Activated naive CD8-positive, alpha-beta T cell treated with anti-CD3 and anti-CD28 coated beads, Interleukin-2, amount 50 U/mL, for 16 hours (primary cell): ENCODE measurements around the gene LPIN1.
"Not testable (repeated sequence)": the region's sequence is repeated elsewhere in the genome, so short reads cannot be mapped to it uniquely, and the experiment has no call there.

Experiments used
- DNase-seq: peaks from one replicate; pipeline ENCODE4 v3.0.0-alpha.2; 2020; ENCODE audit warnings: low read depth, low spot score

LPIN1 gene

DNA sequence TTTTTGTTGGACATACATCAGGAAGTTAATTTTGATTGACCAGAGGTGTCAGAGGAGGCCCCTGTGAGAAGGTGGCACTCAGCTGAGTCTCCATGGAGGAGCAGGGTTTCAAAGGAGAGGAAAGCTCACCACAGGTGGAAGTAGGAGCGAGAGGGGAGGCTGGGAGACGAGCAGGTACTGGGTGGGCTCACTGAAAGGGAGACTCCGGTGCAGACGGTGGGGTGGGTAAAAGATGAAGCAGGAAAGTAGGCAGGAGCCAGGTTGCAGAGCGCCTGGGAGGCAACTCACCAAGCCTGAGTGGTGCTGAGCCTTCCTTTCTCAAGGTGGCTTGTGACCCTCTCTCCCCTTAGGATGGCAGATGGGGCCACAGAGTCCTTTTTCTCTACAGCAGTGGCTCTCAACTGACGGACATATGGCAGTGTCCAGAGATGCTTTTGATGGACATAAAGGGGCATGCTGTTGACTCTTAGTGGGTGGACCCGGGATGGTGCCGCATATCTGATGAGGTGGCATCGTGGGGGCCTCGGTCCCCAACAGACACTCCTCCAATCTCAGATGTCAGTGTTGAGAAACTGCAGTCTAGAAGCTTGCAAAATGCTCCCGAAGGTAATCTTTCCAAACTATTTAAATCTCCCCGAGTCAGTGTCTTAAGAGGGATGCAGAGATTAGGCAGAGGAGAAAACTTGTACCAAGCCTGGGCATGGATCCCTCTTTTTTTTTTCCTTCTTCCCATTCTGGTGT, 64.0 kb downstream of the LPIN1 start:
- DNase-seq, result no peak

DNA sequence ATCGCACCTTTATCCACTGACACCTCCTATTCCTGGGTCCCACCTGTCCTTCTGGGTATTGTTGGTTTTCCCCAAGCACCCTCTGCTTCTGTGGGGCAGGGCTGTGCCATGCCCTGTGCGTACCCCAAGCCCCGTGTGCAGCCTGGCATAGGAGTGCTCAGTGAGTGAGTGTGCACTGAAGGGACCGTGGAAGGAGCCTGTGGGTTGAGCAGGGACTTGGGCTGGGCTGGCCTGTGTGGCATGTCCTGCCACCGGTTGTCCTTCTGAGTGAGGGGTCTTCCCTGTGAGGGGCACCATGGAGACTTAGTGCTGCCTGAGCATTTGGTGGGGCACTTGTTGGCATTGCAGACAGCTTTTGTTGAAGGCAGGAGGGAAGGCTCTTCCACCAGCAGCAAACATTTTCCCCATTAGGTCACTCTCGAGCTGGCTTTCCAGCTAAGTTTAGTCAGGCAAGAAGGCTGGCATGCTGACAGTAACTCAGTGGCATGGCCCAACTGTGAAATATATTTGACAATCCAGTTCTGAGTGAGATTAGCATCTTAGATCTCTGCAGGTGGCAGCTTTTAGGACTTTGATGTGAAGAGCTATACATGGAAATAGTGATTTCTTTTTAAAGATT, 64.7 kb downstream of the LPIN1 start:
- DNase-seq, result no peak

DNA sequence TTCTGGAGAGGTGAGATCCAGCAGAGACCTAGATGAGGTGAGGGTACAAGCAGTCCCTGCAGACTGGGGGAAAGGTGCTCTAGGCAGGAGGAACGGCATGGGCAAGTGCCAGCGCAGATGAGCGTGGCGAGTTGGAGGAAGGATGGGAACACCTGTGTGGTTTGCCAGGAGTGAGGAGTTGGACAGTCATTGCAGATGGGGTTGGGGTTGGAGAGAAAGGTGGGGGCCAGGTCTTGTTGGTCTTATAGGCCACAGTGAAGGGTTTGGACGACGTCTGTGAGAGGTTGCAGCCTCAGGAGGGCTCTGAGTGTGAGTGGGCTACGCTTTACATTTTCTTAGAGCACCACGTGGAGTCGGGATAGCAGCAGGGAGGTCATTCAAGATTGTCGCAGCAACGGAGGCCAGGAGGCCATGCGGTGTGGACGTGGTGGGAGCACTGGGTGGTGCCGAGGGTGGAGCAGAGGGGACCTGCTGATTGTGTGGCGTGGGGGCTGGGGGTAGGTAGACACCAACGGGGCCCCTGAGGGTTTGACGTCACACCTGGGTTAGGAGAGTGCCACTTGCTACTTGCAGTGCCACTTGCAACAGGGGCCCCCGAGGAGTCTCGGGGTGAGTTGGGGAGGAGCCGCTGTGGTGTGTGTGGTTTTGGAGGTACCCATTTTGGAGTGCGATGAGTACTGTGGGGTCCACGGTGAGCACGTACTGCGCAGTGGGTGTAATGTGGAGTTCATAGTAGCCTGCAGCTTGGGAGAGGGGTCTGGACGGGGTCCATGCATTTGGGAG, 66.2 kb downstream of the LPIN1 start:
- no peak for DNase-seq

DNA sequence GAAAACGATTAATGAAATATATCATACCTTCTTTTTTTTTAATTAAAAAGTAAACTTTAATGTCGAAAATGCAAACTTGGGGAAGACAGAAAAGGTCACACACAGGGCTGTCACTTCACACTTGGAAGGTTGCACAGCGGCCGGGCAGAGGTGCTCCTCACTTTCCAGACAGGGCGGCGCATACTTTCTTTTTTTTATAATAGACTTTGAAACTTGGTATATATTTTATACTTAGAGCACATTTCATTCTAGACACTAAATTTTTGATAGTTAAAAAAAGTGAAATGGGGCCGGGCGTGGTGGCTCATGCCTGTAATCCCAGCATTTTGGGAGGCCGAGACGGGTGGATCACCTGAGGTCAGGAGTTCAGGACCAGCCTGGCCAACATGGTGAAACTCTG, 66.9 kb downstream of the LPIN1 start:
- DNase-seq, result not testable (repeated sequence)

DNA sequence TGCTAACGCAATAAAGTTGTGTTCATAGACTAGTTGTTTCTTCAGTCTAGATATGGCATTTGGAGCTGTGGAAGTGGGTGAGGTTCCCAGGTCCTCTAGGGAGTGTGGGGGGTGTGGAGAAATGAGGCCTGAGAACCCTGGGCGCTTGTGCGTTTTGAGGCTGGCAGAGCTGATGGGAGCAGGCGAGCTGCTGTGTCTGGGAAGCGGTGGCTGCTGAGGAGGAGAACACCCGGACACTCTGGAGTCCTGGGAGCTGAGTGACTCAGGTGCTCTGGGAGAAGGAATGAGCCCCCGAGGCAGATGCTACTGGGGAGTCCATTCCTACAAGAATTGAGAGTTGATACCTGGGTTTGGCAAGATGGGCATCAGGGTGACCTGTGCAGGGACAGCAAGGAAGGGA, 67.5 kb downstream of the LPIN1 start:
- DNase-seq, result no peak

DNA sequence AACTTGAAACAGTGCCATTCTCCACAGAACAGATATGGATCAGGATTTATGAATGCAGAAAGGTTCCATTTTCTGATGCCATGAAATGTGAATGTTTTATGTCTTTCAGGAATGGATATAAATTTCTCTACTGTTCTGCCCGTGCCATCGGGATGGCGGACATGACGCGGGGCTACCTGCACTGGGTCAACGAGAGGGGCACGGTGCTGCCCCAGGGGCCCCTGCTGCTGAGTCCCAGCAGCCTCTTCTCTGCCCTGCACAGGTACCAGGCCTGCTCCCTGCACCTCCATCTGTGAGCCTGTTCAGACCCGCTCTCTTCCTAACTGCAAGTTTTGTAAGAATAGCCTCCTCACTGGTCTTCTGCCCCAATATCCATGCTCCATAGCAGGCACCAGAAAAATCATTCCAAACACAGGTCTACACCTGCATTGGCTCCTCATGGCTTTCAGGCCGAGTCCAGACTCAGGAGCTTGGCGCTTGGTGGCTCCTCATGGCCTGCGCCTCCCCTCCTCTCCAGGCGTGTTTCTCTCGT, 68.6 kb downstream of the LPIN1 start:
- no peak for DNase-seq

DNA sequence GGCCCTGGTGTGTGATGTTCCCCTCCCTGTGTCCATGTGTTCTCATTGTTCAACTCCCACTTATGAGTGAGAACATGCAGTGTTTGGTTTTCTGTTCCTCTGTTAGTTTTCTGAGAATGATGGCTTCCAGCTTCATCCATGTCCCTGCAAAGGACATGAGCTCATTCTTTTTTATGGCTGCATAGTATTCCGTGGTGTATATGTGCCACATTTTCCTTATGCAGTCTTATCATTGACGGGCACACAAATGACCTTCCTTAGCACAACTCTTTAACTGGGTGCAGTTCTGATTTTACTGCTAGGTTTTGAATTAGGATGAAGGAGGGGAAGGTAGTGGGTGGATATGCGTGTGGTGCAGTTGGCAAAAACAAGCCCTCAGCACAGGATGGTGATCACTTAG, 70.5 kb downstream of the LPIN1 start:
- DNase-seq, result not testable (repeated sequence)

DNA sequence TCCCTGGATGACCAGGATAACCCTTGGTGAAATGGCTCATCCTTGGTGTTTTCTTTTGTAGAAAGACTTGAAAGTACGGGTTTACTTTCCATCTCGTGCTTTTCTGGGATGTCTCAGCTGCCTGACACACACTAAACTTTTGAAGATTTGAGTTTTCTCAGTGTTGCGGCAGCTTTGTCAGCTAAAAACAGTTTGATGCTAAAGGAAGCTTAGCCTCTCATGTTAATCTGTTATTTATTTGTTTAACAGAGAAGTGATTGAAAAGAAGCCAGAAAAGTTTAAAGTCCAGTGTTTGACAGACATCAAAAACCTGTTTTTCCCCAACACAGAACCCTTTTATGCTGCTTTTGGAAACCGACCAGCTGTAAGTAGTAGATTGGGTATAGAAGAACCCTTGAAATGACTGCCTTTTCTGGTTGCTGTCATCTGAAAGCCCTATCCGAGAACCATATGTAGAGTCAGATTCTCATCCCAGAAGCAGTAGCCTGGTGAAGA, 72.8 kb downstream of the LPIN1 start:
- DNase-seq, result no peak

DNA sequence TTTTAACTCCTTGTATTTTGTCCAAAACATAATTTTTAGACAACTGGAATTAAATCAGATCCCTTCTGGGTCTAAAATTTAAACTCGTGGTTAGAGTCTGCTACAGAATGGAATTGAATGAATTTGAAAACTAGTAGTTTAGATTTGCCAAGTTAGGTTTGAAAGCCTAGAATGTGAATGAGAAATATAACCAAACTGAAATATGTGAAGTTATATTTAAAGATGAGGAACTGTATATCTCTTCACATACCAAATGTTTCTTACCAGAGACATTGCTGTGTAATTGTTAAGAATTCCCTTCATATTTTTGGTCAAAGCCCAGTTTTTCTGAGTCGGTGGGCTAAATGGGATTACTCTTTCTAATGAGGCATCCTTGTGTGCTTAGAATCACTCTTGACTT, 74.2 kb downstream of the LPIN1 start:
- no peak for DNase-seq

DNA sequence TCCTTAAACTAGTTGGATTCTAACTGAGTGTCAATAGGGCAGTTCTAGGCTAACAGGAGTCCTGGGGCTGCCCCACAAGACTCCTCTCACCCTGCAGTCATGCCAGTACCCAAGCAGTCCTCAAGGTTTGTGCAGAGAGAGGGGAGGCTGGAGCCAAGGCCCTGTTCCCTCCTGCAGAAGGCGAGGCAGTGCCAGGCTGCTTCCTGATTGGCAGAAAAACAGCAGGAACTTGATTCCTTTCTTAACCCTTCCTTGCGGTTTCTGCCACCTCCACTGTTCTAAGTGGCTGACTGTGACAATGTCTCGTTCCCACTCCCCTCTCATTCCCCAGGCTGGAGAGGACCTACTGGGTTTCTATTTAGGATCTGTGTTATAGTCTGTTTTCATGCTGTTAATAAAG, 75.3 kb downstream of the LPIN1 start:
- DNase-seq, result no peak

DNA sequence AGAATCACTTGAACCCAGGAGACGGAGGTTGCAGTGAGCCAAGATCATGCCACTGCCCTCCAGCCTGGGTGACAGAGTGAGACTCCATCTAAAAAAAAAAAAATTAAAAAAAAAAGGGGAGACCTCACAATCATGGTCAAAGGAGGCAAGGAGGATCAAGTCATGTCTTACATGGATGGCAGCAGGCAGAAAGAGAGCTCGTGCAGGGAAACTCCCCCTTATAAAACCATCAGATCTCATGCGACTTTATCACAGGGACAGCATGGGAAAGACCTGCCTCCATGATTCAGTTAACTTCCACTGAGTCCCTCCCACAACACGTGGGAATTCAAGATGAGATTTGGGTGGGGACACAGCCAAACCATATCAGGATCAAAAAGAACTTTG, 75.9 kb downstream of the LPIN1 start:
- not testable (repeated sequence) for DNase-seq

DNA sequence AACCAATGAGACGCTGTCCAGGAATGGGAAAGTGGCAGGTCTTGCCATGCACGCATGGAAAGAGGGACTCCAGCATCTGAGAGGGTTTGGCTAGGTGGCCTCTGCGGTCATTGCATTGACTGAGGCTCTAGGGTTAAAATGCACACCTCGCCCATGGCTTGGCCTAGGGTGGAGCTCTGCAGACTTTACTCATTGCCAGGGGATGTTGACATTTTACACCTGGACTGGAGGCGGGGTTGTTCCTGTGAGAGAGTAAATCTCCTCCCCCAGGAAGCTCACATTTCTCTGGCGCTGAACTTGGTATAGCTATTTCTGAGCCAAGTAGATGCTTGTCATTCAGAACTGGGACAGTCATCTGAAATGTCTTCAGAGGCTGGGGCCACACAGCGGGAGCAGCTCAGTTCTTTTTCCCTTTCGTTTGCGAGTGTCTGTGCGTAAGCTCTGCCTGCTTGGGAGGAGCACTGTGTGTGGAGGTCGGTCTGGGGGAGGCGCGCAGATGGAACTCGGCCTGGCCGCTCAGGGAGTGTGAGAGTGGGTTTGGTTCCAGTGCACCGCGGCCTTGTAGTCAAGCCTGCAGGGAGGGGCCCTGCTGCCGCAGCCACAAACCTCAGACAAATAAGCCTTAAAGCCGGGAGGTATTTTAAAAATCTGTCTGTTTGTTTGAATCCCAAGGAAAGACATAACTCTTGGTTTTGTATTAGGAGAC, 76.5 kb downstream of the LPIN1 start:
- no peak for DNase-seq

DNA sequence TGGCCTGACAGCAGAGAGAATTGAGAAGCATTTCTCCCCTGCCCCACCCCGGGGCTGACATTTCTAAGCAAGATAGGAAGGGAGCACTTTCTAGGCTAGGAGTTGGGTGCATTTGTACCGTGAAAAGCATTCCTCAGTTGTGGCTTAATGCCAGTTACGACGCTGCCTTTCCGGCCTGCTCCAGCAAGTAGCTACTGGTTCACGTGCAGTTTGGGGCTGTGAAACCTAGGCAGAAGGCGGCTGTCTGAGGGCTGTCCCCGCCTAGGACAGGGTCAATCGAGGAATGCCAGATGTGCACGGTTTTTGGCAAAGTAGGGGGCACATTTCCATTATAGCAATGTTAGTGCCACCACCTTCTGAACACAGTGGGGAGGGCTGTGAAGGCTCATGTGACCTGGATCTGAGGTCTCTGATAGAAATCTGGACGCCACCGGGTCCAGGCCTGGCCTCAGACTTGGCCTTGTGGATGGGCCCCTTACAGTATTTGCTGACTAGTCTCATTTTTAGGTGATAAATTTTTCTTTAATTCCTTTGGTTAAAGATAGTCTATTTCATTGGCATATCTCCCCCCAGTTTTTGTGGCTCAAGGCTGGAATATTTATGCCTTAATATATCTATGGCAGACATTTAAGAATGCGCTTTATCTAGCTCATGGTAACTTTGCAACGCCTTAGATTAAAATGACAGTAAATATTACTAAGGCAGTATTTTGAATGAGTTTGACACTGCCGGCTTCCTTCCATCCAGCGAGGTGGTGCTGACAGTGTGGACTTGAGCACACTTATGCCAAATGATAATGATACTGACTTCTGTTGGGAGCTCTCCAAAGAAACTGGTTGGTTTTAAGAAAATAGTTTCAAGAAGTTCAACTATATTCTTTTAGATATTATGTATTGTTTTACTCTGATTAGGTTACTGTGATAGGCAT, 78.7 kb downstream of the LPIN1 start:
- no peak for DNase-seq

DNA sequence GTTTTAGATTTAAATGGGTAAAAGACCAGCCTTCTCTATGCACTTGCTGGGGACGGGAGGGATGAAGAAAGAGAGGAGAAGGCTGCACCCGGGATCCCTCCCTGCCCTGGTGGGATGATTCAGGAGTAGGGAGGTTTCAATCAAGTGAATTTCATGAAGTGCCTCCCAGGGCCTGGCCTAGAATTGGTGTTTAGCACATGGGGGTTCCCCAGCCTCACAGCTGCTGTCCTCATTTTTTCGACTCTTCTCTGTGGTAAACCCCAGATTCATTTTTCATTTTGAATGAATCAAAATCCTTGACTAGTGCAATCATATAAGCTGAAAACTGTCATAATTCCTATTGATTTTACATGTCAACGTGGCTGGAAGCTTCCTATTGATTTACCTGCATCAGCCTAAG, 81.1 kb downstream of the LPIN1 start:
- no peak for DNase-seq

DNA sequence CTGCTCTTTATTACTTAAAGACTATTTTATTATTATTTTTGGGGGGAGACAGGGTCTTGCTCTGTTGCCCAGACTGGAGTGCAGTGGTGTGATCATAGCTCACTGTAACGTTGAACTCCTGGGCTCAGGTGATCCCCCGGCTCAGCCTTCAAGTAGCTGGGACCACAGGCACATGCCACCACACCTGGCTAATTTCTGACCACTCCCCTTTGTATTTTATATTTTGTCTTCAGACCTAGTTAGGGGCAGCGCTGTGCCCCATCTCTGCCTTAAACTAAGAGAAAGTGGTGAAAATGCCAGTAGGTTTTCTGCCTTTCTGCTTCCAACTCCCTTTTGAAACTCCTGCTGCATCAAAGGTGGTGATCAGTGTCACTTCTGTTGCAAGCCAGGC, 82.5 kb downstream of the LPIN1 start:
- no peak for DNase-seq

DNA sequence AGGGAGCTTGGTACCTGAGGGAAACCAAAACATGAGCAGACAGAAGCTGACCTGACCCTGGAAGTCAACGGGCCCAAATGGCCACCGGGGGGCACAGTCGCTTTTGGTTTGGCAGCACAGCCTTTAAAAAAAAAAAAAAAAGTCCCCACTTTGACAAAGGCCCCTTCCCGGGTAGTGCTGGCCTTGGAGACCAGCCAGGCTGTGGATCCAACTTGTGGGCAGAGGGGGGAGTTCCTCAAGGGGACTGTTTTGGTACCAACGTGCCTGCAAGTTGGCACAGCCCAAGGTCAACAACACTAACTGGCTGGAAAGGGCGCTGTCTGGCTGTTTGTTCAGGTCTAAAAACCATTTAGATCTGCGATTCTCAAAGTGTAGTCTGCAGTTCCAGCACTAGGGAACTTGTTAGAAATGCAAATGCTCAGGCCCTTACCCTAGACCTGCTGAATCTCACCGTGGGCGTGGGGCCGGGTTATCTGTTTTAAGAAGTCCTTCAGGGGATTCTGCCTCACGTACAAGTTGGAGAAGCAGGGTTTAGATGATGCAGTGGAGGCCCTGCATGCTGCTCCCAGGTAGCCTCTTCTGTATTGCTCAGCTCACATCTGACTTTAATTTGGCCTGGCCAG, 83.0 kb downstream of the LPIN1 start:
- peak; percentile 27 for DNase-seq

DNA sequence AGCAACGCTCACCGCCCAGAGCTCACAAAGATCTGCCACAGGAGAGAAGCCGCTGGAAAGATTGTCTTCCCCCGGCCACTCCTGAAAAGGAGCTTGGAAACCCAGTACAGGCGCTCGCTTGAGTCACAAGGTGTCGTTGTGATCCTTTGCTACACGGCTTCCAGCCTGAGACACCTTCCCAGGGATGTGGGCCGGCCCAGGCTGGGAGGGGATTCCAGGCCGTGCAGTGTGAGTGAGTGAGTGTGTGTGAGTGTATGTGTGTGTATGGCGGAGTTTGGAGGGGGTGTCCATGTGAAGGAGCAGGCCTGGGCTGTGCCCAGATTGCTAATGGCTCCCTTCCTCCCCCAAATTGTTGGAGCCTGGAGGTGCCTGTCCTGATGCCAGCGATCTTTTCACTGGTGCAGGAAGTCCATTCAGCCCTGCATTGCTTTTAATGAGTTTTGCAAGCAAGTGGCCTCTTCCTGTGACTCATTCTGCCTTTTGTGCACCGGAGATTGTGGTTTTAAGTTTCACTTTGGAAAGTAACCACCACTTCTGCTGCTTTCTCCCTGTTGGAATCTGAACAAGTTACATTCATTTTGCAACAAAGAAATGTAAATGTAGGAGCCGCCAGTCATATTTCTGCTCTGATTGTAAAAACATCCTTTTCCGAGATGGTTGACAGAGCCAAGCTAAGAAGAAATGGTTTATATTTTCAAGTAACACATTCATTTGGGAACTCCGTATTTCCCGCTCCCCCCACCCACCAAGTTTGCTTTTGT, 83.7 kb downstream of the LPIN1 start:
- DNase-seq, result no peak

DNA sequence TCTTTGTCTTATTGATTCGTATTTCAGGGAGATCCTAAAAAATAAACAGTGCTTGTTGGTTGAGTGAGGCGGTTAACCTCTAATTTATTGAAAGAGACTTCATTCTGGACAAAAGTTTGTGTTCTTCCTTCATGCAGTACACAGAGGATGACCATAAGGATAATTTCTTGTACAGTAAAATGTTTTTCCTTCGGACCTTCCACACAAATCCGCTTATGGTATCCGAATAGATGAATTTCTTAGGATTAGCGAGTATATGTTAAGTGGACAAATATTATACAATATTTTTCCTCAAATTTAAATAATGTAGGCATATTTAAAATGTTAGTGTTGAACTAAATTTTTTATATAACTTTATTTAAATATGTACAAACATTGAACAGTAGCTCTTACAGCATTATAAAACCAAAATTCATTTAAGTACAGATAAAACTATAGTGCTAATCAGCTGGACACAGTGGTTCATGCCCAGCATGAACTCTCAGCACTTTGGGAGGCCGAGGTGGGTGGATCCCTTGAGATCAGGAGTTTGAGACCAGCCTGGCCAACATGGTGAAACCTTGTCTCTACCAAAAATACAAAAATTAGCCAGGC, 84.4 kb downstream of the LPIN1 start:
- no peak for DNase-seq

DNA sequence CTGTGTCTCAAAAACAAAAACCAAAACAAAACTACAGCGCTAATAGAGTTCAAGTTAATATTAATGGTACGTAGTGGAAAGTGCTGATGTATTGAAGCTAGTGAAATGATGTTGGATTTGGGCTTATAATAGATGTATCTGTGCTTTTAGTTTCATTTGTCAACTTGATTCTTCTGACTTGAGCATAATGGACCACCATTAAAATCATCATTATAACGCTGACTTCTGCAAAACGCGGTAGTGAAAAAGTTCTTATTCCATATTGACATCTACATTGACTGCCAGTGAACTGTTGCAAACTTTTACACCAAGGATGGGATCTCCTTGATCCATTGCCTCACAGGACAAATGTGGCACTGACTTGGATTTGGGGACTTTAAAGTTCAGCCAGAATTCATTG, 85.0 kb downstream of the LPIN1 start:
- no peak for DNase-seq
